ENCODE data around the gene FAM163A.

The FAM163A gene

DNA sequence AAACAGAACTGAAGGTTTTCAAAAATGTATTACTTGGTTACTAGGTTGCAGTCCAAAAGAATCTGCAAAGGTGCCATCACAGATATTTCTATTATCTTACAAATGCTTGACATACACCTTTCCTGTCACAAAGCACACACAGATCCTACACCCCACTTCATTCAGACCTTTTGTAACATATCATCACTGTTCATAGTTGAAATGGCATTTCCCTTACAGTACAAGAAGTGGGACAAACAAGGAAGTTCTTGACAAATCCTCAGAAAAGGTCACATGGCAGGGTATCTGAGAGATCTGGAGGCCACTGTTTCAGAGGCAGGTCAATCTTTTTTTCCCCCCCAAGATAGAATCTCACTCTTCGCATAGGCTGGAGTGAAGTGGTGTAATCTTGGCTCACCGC lies 113.2 kb downstream of the FAM163A start:
- no peak for DNase-seq (ENCODE audit: low spot score)

DNA sequence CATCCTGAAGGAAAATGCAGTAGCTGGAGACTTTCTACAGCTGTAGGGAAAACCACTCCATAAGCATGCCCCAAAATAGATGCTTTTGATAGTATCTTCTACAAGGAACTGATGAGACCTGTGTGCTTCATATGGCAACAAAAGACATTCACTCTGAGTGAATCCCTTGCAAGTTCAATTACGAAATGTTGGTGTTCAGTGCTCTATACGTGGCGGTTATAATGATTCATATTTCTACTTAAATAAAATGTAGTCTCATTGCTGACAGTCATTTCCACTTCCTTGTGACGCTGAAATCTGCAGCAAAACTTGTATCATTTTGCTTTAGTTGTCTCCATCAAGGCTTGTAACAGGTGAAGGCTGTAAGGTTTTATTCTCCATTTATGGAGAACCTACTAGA lies 113.9 kb downstream of the FAM163A start:
- DNase-seq (ENCODE audit: low spot score): no peak

DNA sequence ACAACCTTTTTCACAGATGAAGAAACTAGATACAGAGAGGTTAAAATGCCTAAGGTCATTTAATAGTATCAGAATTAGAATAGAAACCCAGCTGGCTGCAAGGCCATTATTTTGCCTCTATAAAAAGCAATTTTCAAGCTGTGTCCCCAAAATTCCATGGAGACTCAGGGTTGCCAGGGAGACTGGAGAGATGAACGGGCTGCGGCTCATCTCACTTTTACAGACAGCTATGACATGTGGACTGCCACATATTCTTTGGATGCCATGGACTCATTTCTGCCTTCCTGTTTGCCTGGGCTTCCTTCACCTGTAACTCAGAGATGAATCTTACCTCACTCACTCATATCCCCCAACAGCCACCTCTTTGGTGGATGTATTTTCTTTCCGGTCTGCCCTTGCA lies 117.6 kb downstream of the FAM163A start:
- no peak for DNase-seq (ENCODE audit: low spot score)

- DNase-seq (ENCODE audit: low spot score): no peak
Observed at GRCh38 chr1:179865377-179865776, 122.3 kb downstream of the FAM163A start.

Measured in pons (tissue), 1 donor.